NCI-H2029 treated with DMSO at 0.1 percent for 48 hours (cell line): ENCODE measurements around the gene BAMBI.

ENCODE experiments used
- DNase-seq: peaks from one replicate; lab custom pipeline; 2025; lab: John Stamatoyannopoulos, UW

The BAMBI gene

DNA sequence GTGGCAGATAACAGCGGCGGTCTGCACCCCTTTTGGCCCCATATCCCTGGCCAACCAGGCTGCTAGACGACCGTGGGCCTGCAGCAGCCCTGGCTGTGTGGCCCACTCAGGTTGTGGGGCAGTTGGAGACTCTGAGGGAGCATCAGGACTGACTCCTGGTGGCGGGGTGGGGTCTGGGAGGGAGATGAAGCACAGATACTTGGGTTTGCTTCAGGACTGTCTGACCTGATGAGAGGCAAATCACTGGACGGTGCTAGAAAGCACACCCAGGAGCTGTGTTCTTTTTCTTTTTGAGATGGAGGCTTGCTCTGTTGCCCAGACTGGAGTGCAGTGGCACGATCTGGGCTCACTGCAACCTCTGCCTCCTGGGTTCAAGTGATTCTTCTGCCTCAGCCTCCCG is 28.2 kb downstream of the BAMBI start:
- DNase-seq: no peak

- DNase-seq: no peak
These were observed 31.8 kb downstream of the BAMBI start for GRCh38 chr10:28709001-28709710.

DNA sequence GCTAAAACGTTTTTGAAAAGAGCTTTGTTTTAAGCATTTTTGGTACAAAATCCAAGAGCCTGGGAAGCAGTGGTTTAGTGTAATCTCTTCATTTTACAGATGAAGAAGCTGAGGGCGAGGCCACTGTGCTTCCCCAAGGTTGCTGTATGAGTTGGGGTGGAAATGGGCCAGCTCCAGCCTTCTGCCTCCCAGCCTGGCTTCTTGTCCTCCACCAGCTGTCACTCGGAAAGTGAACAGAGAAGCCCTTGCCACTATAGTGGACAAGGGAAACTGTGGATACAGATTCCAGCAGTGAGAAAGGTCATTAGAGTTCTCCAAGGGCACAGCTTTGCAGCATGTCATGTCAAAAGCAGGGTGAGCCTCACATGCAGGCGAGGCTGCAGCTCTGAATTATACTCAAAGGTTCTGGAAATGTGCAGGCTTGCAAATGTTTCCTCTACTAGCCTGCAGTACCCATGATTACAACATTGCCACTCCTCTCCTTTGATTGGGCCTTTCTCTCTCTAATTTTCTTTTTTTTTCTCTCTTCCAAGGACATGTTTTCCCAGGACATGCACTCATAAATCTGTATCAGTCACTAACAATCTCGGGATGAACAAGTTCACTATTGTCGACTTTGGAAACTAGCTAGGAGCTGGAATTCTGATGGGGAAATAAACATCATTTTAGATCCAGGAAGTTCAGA is 33.0 kb downstream of the BAMBI start:
- DNase-seq: no peak

DNA sequence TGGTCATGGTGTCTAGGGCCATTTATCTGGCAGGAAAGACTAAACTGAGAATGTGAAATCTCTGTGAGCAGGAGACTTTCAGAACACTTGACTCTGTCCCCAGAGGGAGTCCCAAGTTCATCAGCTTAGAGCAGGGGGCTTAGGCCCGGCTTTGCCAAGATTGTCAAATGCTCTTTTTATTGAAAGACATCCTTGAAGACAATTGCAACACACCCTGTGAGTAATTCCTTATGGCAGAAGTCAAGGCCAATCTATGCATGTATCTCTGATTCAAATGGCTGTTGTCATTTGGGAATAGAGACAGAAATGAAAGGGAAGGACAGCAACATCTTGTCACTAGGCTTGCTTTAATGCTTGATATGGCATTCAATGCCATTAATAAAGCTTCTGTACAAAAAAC is 33.7 kb downstream of the BAMBI start:
- DNase-seq: no peak

- DNase-seq: no peak
These were observed 34.5 kb downstream of the BAMBI start for GRCh38 chr10:28711776-28712175.

GRCh38 chr10:28713626-28714352 is 36.5 kb downstream of the BAMBI start:
- no peak for DNase-seq

GRCh38 chr10:28714401-28715053 is 37.2 kb downstream of the BAMBI start:
- no peak for DNase-seq

- no peak for DNase-seq
These were observed 37.9 kb downstream of the BAMBI start for GRCh38 chr10:28715246-28715645.

GRCh38 chr10:28715757-28716156 is 38.4 kb downstream of the BAMBI start:
- no peak for DNase-seq

DNA sequence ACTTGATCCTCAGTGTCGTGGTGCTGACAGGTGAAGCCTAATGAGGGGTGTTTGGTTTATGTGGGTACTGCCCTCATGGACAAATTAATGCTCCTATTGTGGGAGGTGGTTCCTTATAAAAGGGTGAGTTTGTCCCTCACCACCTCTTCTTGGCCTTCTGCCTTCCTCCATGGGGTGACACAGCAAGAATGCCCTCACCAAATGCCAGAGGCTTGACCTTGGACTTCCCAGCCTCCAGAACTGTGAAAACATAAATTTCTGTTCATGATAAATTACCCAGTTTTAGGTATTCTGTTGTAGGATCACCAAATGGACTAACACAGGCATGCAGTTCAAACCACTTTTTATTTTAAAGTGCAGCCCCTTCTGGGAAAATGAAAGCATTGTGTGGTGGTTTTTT is 39.4 kb downstream of the BAMBI start:
- DNase-seq: no peak

GRCh38 chr10:28717656-28718201 is 40.4 kb downstream of the BAMBI start:
- DNase-seq: no peak

GRCh38 chr10:28719789-28720436 is 42.6 kb downstream of the BAMBI start:
- no peak for DNase-seq

GRCh38 chr10:28721318-28721951 is 44.1 kb downstream of the BAMBI start:
- no peak for DNase-seq

- no peak for DNase-seq
These were observed 44.9 kb downstream of the BAMBI start for GRCh38 chr10:28722065-28722803.

- no peak for DNase-seq
These were observed 51.0 kb downstream of the BAMBI start for GRCh38 chr10:28728366-28728765.

GRCh38 chr10:28730031-28730778 is 52.9 kb downstream of the BAMBI start:
- DNase-seq: no peak

- DNase-seq: no peak
These were observed 54.8 kb downstream of the BAMBI start for GRCh38 chr10:28732091-28732490.
